HCT116 (cell line): ENCODE results near the gene PGBD5. TPM values are rescaled to one million over a fixed set of nuclear protein-coding genes. Genes with fewer than 3 reads are reported as not detected.

Experiments
- ATAC-seq: fragments of 200-7000 bp; cut with Tn5 transposase; 2 replicates; pipeline ENCODE4 v1.9.1; 2020; ENCODE audit warnings: mild to moderate bottlenecking, moderate library complexity
- BruUV-seq: library from RNA; stranded (reverse); fragments of 400-500 nt; replicated peaks from 2 replicates; lab custom pipeline; 2021; lab: Mats Ljungman, UMichigan
- CTCF ChIA-PET: fragments of 300-600 bp; sonication (Branson Sonifier 250); formaldehyde crosslinking; loops from one replicate; lab custom pipeline; 2021; ENCODE audit warnings: antibody characterized with exemption; lab: Charles Lee
- POLR2A ChIA-PET: fragments of 300-600, 350-600 bp; sonication (Branson Sonifier 250); formaldehyde crosslinking; loops from one replicate; lab custom pipeline; 2021; ENCODE audit warnings: antibody characterized with exemption; lab: Charles Lee
- RAD21 ChIA-PET, 2 experiments: fragments of 300-600 bp; sonication (Branson Sonifier 250); formaldehyde crosslinking; loops; one replicate each; lab custom pipeline; 2023; ENCODE audit warnings: low total read pairs in 2 of 2; ENCODE audit not compliant: uncharacterized antibody in 2 of 2, unreplicated experiment in 2 of 2, low non-redundant PET in 1 of 2; lab: Charles Lee
- DNase-seq: peaks from one replicate; pipeline ENCODE4 v3.0.0-alpha.2; 2010; ENCODE audit warnings: low read depth, low spot score
- H2AFZ ChIP-seq: fragments of 200-600 bp; shearing (Covaris generic), sonication (generic); 2 replicates; pipeline ENCODE4 v1.6.1; 2017; ENCODE audit warnings: low read depth, mixed run types, mixed read lengths, antibody characterized with exemption, low read length; ENCODE audit not compliant: poor library complexity, severe bottlenecking
- H3K27ac ChIP-seq: 2 replicates; pipeline ENCODE4 v1.5.1; 2012; ENCODE audit warnings: low read depth, low read length
- H3K27me3 ChIP-seq: fragments of 200-600 bp; sonication (generic); 2 replicates; pipeline ENCODE4 v1.6.1; 2016; ENCODE audit warnings: mixed run types, low read length, mixed read lengths; ENCODE audit not compliant: insufficient read depth
- H3K36me3 ChIP-seq, 2 experiments: fragments of 200-500 bp in 1 of 2; fragments of 200-600 bp in 1 of 2; sonication (Bioruptor generic) in 1 of 2; sonication (generic) in 1 of 2; 2 replicates each; pipeline versions ENCODE4 v1.5.1 to v1.6.1; 2014 to 2016; ENCODE audit warnings: low read length in 2 of 2, inconsistent platforms in 1 of 2, mixed read lengths in 1 of 2, mixed run types in 1 of 2; ENCODE audit not compliant: insufficient read depth in 2 of 2, control insufficient read depth in 1 of 2
- H3K4me1 ChIP-seq, 2 experiments: fragments of 200-600 bp in 1 of 2; sonication (generic) in 1 of 2; 2 replicates each; pipeline versions ENCODE4 v1.5.1 to v1.6.1; 2012 to 2017; ENCODE audit warnings: low read length in 2 of 2, inconsistent platforms in 1 of 2, mild to moderate bottlenecking in 1 of 2, mixed read lengths in 1 of 2, mixed run types in 1 of 2, moderate library complexity in 1 of 2; ENCODE audit not compliant: insufficient read depth in 2 of 2, control insufficient read depth in 1 of 2
- H3K4me2 ChIP-seq: fragments of 200-600 bp; sonication (generic); 2 replicates; pipeline ENCODE4 v1.6.1; 2017; ENCODE audit warnings: mixed run types, low read length, mixed read lengths
- H3K4me3 ChIP-seq, 2 experiments: fragments of 200-600 bp in 1 of 2; sonication (generic) in 1 of 2; replicated peaks in 1 of 2; 2 replicates each; pipeline ENCODE4 v1.5.1; 2011 to 2016; ENCODE audit warnings: low read length in 2 of 2, control low read depth in 1 of 2, low read depth in 1 of 2, mild to moderate bottlenecking in 1 of 2, mixed read lengths in 1 of 2, mixed run types in 1 of 2
- H3K79me2 ChIP-seq: fragments of 200-600 bp; sonication (generic); 2 replicates; pipeline ENCODE4 v1.6.1; 2017; ENCODE audit warnings: mild to moderate bottlenecking, mixed run types, low read length, moderate library complexity, mixed read lengths; ENCODE audit not compliant: insufficient read depth
- H3K9ac ChIP-seq: fragments of 200-600 bp; sonication (generic); 2 replicates; pipeline ENCODE4 v1.6.1; 2016; ENCODE audit warnings: low read length, mixed read lengths
- H3K9me2 ChIP-seq: fragments of 200-600 bp; sonication (generic), shearing (Covaris generic); 2 replicates; pipeline ENCODE4 v1.6.1; 2017; ENCODE audit warnings: mixed run types, mild to moderate bottlenecking, moderate library complexity; ENCODE audit not compliant: insufficient read depth
- H3K9me3 ChIP-seq, 2 experiments: fragments of 200-500 bp in 1 of 2; fragments of 200-600 bp in 1 of 2; sonication (Bioruptor generic) in 1 of 2; sonication (generic) in 1 of 2; 2 replicates each; pipeline ENCODE4 v1.6.1; 2014 to 2017; ENCODE audit warnings: low read length in 2 of 2, mixed read lengths in 2 of 2, inconsistent platforms in 1 of 2, low read depth in 1 of 2, mild to moderate bottlenecking in 1 of 2, mixed run types in 1 of 2, moderate library complexity in 1 of 2; ENCODE audit not compliant: control insufficient read depth in 1 of 2, insufficient read depth in 1 of 2
- H4K20me1 ChIP-seq: fragments of 200-600 bp; sonication (generic), shearing (Covaris generic); 2 replicates; pipeline ENCODE4 v1.6.1; 2017; ENCODE audit warnings: mixed run types, mild to moderate bottlenecking, moderate library complexity; ENCODE audit not compliant: insufficient read depth
- CBX3 ChIP-seq: IDR thresholded peaks from 2 replicates; pipeline ENCODE4 v1.6.1; 2012; ENCODE audit warnings: low read depth
- CEBPB ChIP-seq: IDR thresholded peaks from 2 replicates; pipeline ENCODE4 v1.6.1; 2012; ENCODE audit warnings: low read depth
- EGR1 ChIP-seq: IDR thresholded peaks from 2 replicates; pipeline ENCODE4 v1.6.1; 2012; ENCODE audit warnings: low read depth
- ELF1 ChIP-seq: IDR thresholded peaks from 2 replicates; pipeline ENCODE4 v1.6.1; 2012; ENCODE audit warnings: low read depth, borderline replicate concordance
- EZH2 ChIP-seq: fragments of 200-600 bp; sonication (generic); IDR thresholded peaks from 2 replicates; pipeline ENCODE4 v1.6.1; 2017; ENCODE audit warnings: antibody characterized with exemption, mixed run types
- FOSL1 ChIP-seq: IDR thresholded peaks from 2 replicates; pipeline ENCODE4 v1.6.1; 2012; ENCODE audit warnings: low read depth
- MAX ChIP-seq: IDR thresholded peaks from 2 replicates; pipeline ENCODE4 v1.6.1; 2012
- POLR2AphosphoS5 ChIP-seq: IDR thresholded peaks from 2 replicates; pipeline ENCODE4 v1.6.1; 2011; ENCODE audit warnings: mild to moderate bottlenecking, low read depth, low read length, moderate library complexity
- REST ChIP-seq: IDR thresholded peaks from 2 replicates; pipeline ENCODE4 v1.6.1; 2012; ENCODE audit warnings: low read depth
- SIN3A ChIP-seq: IDR thresholded peaks from 2 replicates; pipeline ENCODE4 v1.6.1; 2012; ENCODE audit warnings: low read depth
- SP1 ChIP-seq: IDR thresholded peaks from 2 replicates; pipeline ENCODE4 v1.6.1; 2012; ENCODE audit warnings: low read depth
- SRF ChIP-seq: IDR thresholded peaks from 2 replicates; pipeline ENCODE4 v1.6.1; 2012; ENCODE audit warnings: low read depth
- YY1 ChIP-seq: IDR thresholded peaks from 2 replicates; pipeline ENCODE4 v1.6.1; 2011; ENCODE audit warnings: low read length, low read depth, moderate library complexity, mild to moderate bottlenecking; ENCODE audit not compliant: insufficient replicate concordance; ENCODE audit errors: extremely low read depth
- ZBTB33 ChIP-seq: IDR thresholded peaks from 2 replicates; pipeline ENCODE4 v1.6.1; 2011; ENCODE audit warnings: mild to moderate bottlenecking, low read length, moderate library complexity; ENCODE audit not compliant: insufficient replicate concordance; ENCODE audit errors: extremely low read depth
- ZFX ChIP-seq: fragments of 450-650 bp; IDR thresholded peaks from 2 replicates; pipeline ENCODE4 v1.6.1; 2017
- ZNF274 ChIP-seq: fragments of 200-500 bp; sonication (Bioruptor generic); IDR thresholded peaks from 2 replicates; pipeline ENCODE4 v1.6.1; 2014; ENCODE audit warnings: mild to moderate bottlenecking, low read depth, low read length, inconsistent platforms
- intact Hi-C: fragments of 100-400 bp; cut with micrococcal nuclease; formaldehyde crosslinking; loops from 2 replicates; pipeline ENCODE4 v1.10.0; 2022
- total RNA-seq: library from RNA; stranded (reverse); gene quantifications from one replicate; pipeline ENCODE4 v1.2.1, GENCODE V29; 2021; ENCODE audit not compliant: unreplicated experiment

The PGBD5 gene
- total RNA-seq, 1 experiment from 2014 or later: 0.27 TPM

- DNase-seq (no peak), ATAC-seq (no peak)
- no peak overlapping the region for H3K4me2 ChIP-seq
- no TSS peak for BruUV-seq
- peaks cover 9 to 14% of the 10 kb centered on the region in 2 experiments; a peak in 2 of 4 replicates for H3K9me3 ChIP-seq
- no peak overlapping the region for H2AFZ ChIP-seq
- no peaks in the 10 kb centered on the region for H4K20me1 ChIP-seq
- H3K4me1 ChIP-seq: 0 out of 4 replicates have a peak, but pooled peaks cover 0 to 7% of the 10 kb centered on the region in 2 experiments
- H3K36me3 ChIP-seq: no peaks in the 10 kb centered on the region
- H3K4me3 ChIP-seq: no peak overlapping the region
- intact Hi-C loops: no loop called here
- H3K27ac ChIP-seq: no peak overlapping the region
- H3K9ac ChIP-seq: no peak overlapping the region
- ChIA-PET CTCF (no interaction called here), RAD21 (no interaction called here)
- H3K27me3 ChIP-seq: peaks cover 11% of the 10 kb centered on the region
- no peaks in the 10 kb centered on the region for H3K9me2 ChIP-seq
- no peaks in the 10 kb centered on the region for H3K79me2 ChIP-seq
- TF ChIP-seq CEBPB (no peak), FOSL1 (no peak), CBX3 (no peak), SIN3A (no peak), ELF1 (no peak), ZFX (no peak), EGR1 (no peak), SP1 (no peak), YY1 (no peak), SRF (no peak)
- TF ChIP-seq, all 23 proteins: peak for 0
- POLR2A ChIA-PET: no interaction called here
Observed at GRCh38 chr1:230381049-230381467, 45.1 kb downstream of the PGBD5 start.

GRCh38 chr1:230379928-230380327, 46.2 kb downstream of the PGBD5 start:
- Histone ChIP-seq H2AFZ (no peak overlapping the region), H3K27me3 (peaks cover 21% of the 10 kb centered on the region), H4K20me1 (no peaks in the 10 kb centered on the region), H3K36me3 (no peaks in the 10 kb centered on the region), H3K27ac (no peak overlapping the region), H3K79me2 (no peaks in the 10 kb centered on the region), H3K4me1 (0 out of 4 replicates have a peak, but pooled peaks cover 0 to 7% of the 10 kb centered on the region in 2 experiments), H3K4me2 (no peak overlapping the region), H3K4me3 (no peak overlapping the region), H3K9me2 (no peaks in the 10 kb centered on the region), H3K9ac (no peak overlapping the region), H3K9me3 (peaks cover 9 to 14% of the 10 kb centered on the region in 2 experiments; a peak in 2 of 4 replicates)
- ATAC-seq (no peak), DNase-seq (no peak)
- CTCF ChIA-PET: no interaction called here
- intact Hi-C loops: no loop called here
- RAD21 ChIA-PET: interaction anchor here in 1 of 2 experiments (0.5 kb wide), 1 partner anchor 13 kb away, joined by 3 read pairs; no protein-coding TSS in a partner anchor
- no TSS peak for BruUV-seq
- POLR2A ChIA-PET: no interaction called here
- TF ChIP-seq CEBPB (no peak), EZH2 (no peak), MAX (no peak), ZNF274 (no peak), REST (no peak), ELF1 (no peak), SP1 (no peak), ZBTB33 (no peak), FOSL1 (no peak), CBX3 (no peak), POLR2AphosphoS5 (no peak)
